ENCODE data around the gene SRSF1.

Gene SRSF1

DNA sequence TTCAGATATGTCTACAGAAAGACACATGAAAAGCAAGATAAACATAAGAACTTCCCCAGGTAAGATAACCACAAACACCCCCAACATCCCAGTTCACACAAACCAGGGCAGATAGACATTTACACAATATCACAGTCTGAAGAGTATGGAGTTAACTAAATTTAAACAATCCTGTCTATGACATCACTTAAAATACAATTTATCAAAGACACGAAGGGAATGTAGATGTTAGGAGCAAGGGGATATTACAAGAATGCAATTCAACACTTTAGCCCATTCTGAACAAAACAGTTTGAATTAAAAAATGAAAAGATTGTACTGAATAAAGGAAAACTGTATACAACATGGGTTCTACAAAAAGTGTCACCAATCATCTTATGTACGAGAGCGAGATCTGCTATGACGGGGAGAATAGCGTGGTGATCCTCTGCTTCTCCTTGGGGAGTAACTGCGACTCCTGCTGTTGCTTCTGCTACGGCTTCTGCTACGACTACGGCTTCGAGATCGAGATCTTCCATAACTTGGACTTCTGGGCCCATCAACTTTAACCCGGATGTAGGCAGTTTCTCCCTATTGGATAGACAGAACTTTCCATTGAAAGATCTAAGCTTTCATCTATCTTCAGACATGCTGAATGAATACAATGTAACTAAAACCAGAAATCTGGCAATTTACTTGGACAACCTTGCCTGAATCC, 1.9 kb downstream of the SRSF1 start:
- no peak overlapping the region for H2AFZ ChIP-seq (ENCODE audit: low read length)
- H3K9me3 ChIP-seq (ENCODE audit: insufficient read depth, low read depth, low read length), result no peaks in the 10 kb centered on the region
- peak overlapping the region; percentile 100 for H3K9ac ChIP-seq (ENCODE audit: low read depth, low read length, poor library complexity, severe bottlenecking)
- H3K36me3 ChIP-seq (ENCODE audit: insufficient read depth, low read length), result peaks cover 56% of the 10 kb centered on the region
- no peaks in the 10 kb centered on the region for H3K9me2 ChIP-seq (replicated peaks; ENCODE audit: low read depth, low read length)
- H3K27me3 ChIP-seq (ENCODE audit: insufficient read depth, low read length, poor library complexity, severe bottlenecking), result peaks cover 6% of the 10 kb centered on the region
- H3K79me2 ChIP-seq (ENCODE audit: insufficient read depth, low read length), result peaks cover 86% of the 10 kb centered on the region
- TF ChIP-seq, protein P1, sequence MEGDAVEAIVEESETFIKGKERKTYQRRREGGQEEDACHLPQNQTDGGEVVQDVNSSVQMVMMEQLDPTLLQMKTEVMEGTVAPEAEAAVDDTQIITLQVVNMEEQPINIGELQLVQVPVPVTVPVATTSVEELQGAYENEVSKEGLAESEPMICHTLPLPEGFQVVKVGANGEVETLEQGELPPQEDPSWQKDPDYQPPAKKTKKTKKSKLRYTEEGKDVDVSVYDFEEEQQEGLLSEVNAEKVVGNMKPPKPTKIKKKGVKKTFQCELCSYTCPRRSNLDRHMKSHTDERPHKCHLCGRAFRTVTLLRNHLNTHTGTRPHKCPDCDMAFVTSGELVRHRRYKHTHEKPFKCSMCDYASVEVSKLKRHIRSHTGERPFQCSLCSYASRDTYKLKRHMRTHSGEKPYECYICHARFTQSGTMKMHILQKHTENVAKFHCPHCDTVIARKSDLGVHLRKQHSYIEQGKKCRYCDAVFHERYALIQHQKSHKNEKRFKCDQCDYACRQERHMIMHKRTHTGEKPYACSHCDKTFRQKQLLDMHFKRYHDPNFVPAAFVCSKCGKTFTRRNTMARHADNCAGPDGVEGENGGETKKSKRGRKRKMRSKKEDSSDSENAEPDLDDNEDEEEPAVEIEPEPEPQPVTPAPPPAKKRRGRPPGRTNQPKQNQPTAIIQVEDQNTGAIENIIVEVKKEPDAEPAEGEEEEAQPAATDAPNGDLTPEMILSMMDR (conservative IDR thresholded peaks at IDR 0.05; ENCODE audit: low read length), result no peak
- peak overlapping the region; percentile 98 for H3K4me2 ChIP-seq (ENCODE audit: low read depth, low read length, poor library complexity, severe bottlenecking)
- peaks cover 68% of the 10 kb centered on the region for H4K20me1 ChIP-seq (ENCODE audit: insufficient read depth, low read length, poor library complexity, severe bottlenecking)
- H3K4me1 ChIP-seq (ENCODE audit: insufficient read depth, low read length, poor library complexity, severe bottlenecking), result peaks cover 54% of the 10 kb centered on the region
- H3F3A ChIP-seq (ENCODE audit: low read depth), result peaks cover 19% of the 10 kb centered on the region
- peak overlapping the region; percentile 89 for H3K4me3 ChIP-seq (ENCODE audit: low read length, poor library complexity, severe bottlenecking)

DNA sequence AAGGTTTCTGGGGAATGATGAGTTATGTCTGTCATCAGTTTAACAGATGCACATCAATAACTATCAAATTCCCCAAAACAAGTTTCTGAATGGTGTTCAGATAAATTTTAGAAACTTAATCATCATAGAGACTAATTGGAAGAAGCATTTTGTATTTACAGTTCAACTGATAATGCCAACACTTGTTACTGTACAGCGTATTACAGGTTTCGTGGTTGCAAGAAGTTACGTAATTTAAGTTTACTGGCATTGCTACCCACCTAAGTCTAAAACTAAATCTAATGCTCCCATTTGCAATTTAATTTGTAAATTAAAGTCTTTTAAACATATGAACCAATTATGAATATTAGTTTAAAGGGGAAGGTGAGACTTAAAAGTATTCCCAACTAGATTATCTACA, 3.0 kb downstream of the SRSF1 start:
- Histone ChIP-seq H3K9me3 (ENCODE audit: insufficient read depth, low read depth, low read length) (no peaks in the 10 kb centered on the region), H3K9ac (ENCODE audit: low read depth, low read length, poor library complexity, severe bottlenecking) (peak overlapping the region; percentile 100), H3F3A (ENCODE audit: low read depth) (peaks cover 23% of the 10 kb centered on the region), H3K9me2 (replicated peaks; ENCODE audit: low read depth, low read length) (no peaks in the 10 kb centered on the region), H3K27me3 (ENCODE audit: insufficient read depth, low read length, poor library complexity, severe bottlenecking) (peaks cover 6% of the 10 kb centered on the region), H3K4me3 (ENCODE audit: low read length, poor library complexity, severe bottlenecking) (peak overlapping the region; percentile 89), H2AFZ (ENCODE audit: low read length) (no peak overlapping the region), H3K4me1 (ENCODE audit: insufficient read depth, low read length, poor library complexity, severe bottlenecking) (peaks cover 61% of the 10 kb centered on the region), H3K36me3 (ENCODE audit: insufficient read depth, low read length) (peaks cover 60% of the 10 kb centered on the region), H4K20me1 (ENCODE audit: insufficient read depth, low read length, poor library complexity, severe bottlenecking) (peaks cover 78% of the 10 kb centered on the region), H3K4me2 (ENCODE audit: low read depth, low read length, poor library complexity, severe bottlenecking) (peak overlapping the region; percentile 98), H3K79me2 (ENCODE audit: insufficient read depth, low read length) (peaks cover 92% of the 10 kb centered on the region)
- no peak for TF ChIP-seq EZH2phosphoT487 (IDR thresholded peaks at IDR 0.05; ENCODE audit: borderline replicate concordance)
- TF ChIP-seq, protein P1 (conservative IDR thresholded peaks at IDR 0.05; ENCODE audit: low read length), result no peak

DNA sequence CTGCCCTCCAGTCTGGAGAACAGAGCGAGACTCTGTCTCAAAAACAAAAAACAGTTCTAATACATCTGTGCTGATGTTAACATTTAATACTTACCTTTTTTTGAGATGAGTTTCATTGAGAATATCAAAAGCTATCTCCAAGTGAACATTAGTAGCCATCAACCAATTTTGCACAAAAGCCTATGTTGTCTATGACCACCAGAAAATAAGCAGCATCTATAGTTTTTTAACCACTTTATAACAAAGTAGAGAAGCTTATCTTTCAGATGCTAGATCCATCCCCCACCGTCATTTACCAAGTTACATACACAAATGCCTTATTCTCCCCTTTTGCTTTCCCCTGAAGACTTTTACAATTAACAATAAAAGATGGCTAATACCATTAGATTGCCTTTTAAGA, 4.1 kb downstream of the SRSF1 start:
- peak overlapping the region; percentile 89 for H3K4me3 ChIP-seq (ENCODE audit: low read length, poor library complexity, severe bottlenecking)
- H3K9ac ChIP-seq (ENCODE audit: low read depth, low read length, poor library complexity, severe bottlenecking), result peak overlapping the region; percentile 100
- H3K4me2 ChIP-seq (ENCODE audit: low read depth, low read length, poor library complexity, severe bottlenecking), result peak overlapping the region; percentile 98

More for the DNA sequence above, 4.1 kb downstream of the SRSF1 start:
- H4K20me1 ChIP-seq (ENCODE audit: insufficient read depth, low read length, poor library complexity, severe bottlenecking), result peaks cover 79% of the 10 kb centered on the region
- peaks cover 70% of the 10 kb centered on the region for H3K36me3 ChIP-seq (ENCODE audit: insufficient read depth, low read length)
- H3K27me3 ChIP-seq (ENCODE audit: insufficient read depth, low read length, poor library complexity, severe bottlenecking), result peaks cover 6% of the 10 kb centered on the region
- H3K79me2 ChIP-seq (ENCODE audit: insufficient read depth, low read length), result peaks cover 89% of the 10 kb centered on the region
- no peak overlapping the region for H2AFZ ChIP-seq (ENCODE audit: low read length)
- TF ChIP-seq, protein P1 (conservative IDR thresholded peaks at IDR 0.05; ENCODE audit: low read length), result no peak
- TF ChIP-seq EZH2phosphoT487 (IDR thresholded peaks at IDR 0.05; ENCODE audit: borderline replicate concordance), result no peak
- no peaks in the 10 kb centered on the region for H3K9me3 ChIP-seq (ENCODE audit: insufficient read depth, low read depth, low read length)
- no peaks in the 10 kb centered on the region for H3K9me2 ChIP-seq (replicated peaks; ENCODE audit: low read depth, low read length)
- H3F3A ChIP-seq (ENCODE audit: low read depth), result peaks cover 23% of the 10 kb centered on the region
- peaks cover 53% of the 10 kb centered on the region for H3K4me1 ChIP-seq (ENCODE audit: insufficient read depth, low read length, poor library complexity, severe bottlenecking)
